ENCODE measurements around the gene BAZ1A.

BAZ1A gene

DNA sequence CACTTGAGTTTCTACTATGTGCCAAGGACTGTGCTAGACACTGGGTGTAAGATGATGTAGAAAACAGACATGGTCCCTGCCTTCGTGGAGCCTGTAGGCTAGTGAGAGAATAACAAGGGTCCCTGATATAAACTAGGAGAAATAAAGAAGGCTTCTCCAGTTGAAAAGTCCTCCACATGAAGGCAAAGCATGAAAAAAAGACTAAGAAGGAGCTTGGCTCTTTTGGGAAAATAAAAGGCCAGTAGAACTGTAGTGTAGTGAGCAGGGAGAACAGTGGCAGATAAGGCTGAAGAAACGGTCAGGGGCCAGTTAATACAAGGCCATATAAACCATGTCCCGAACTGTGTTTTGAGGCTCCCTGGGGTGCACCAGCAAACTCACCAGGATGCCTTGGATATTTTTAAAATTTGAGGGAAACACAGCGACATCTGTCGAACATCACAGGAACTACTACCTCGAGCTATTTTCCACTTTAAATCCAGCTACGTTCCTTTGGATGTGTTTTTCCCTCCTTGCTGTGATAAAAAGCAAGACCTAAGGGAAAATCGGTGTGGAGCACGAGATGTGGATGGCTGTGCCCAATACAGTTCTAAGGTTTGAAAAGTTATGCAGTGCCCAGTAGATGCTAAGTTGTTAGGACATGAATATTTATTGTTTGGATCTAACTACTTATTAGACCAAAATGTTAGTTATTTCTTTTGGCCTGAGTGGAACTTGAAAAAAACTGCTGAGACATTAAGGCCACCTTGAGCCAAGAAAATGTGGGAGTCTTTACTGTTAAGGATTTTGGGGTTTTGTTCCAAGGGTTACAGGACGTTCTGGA, 152.2 kb downstream of the BAZ1A start:
- DNase-seq (ENCODE audit: low spot score) = peak; percentile 76

DNA sequence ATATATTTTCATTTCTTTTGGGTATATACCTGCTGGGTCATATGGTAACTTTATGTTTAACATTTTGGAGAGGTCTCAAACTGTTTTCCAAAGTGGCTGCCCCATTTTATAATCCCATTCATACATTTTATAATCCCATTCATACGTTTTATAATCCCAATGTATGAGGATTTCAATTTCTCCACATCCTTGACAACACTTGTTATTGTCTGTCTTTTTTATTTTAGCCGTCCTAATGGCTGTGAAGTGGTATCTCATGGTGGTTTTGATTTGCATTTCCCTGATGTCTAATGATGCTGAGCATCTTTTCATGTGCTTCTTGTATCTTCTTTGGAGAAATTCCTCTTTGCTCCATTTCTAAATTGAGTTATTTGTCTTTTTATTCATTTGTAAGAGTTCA, 154.0 kb downstream of the BAZ1A start:
- no peak for DNase-seq (ENCODE audit: low spot score)

DNA sequence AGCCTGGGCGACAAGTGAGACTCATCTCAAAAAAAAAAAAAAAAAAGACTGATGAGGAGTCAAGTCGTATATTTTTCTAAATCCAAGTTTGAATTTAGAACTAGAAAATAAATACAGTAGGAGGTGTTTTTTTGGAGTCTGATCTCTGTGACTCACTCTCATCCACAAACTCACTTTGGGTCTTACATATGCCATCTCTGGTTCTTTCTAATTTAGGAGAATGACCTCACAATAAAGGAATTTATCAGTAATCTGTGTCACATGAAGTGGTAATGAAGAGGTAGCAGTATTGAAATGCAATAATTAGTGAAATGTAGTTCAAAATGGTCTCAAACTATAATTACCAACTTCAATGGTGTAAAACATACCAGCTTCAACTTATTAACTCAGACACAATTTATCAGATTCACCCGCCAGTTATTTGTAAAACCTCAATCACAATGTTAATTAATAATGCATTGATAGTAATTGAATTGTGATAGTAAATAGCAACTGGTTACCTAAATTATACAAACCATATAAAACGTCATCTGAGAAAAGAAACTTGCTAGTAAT, 156.3 kb downstream of the BAZ1A start:
- DNase-seq (ENCODE audit: low spot score) = no peak

DNA sequence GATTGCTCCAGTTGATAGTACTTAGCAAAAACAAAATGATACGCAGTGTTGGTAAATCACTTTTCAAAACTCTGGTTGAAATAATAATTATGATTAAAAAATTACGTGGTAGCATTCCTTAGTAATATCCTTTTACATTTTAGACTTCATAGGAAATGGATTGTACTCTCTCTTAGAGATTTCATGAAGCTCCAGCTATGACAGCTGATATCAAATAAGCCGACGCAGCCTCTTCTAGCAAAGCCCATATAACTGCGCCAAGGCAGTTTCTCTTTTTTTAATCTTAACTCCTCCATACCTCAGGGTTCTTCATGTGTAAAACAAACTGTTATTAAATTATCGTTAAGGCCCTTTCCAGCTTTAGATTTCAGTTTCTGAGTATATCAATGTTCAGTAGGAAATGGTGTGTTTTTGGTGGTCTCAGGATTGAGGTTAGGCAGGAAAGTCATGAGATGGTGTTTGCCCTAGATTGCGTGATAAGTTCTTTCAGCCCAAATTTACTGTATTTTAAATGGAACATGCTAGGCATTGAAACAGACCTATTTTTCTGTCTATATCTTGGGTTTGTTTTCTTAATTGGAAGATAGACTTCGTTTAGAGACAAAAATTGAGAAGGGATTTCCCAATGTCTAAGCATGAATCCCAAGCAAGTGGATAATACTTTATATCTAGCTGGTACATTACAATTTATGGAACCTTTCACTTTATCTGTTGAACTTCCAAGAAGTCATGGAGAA, 159.9 kb downstream of the BAZ1A start:
- no peak for DNase-seq (ENCODE audit: low spot score)

DNA sequence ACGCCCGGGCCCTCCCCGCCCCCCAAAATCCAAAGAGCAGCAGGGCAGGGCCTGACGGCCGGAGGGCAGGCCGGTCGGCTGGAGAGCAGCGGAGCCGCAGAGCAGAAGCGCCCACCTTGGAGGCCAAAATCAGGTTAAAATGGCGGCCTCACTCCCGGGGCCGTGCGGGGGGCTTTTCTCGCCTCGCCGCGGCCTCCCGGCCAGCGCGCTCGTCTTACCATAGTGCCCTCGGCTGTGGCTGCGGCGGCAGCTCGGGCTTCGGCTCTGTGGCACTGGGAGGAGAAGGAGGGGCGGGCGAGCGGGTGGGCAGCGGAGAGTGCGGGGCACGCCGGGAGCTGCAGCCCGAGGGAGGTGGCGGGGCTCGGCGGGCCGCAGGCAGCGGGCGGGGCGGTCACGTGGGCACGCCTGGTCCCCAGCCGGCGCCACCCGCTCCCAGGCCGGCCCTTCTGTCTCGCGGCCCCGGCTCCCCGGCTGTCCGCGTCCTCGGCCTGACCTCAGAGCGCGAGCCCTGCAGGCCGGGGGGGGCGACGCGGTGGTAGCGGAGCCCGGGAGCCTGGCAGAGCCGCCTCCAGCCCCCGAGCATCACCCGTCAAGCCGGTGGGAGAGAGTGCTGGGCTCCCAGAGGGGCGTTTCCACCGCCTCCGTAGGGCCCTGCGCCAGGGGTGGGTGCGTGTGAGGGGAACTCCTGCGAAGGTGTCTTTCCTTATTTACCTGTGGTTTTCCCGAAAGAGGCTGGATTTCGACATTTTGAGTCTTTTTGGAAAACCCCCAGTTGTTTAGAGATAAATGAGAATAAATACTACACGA, 160.6 kb downstream of the BAZ1A start, which contains the start of gene CFL2:
Gene CFL2, minus strand, starts transcription at position 274 of the 807 bp plus-strand sequence. Its CDS starts 53 bp downstream, at position 221.
- peak; percentile 98 for DNase-seq (ENCODE audit: low spot score)

DNA sequence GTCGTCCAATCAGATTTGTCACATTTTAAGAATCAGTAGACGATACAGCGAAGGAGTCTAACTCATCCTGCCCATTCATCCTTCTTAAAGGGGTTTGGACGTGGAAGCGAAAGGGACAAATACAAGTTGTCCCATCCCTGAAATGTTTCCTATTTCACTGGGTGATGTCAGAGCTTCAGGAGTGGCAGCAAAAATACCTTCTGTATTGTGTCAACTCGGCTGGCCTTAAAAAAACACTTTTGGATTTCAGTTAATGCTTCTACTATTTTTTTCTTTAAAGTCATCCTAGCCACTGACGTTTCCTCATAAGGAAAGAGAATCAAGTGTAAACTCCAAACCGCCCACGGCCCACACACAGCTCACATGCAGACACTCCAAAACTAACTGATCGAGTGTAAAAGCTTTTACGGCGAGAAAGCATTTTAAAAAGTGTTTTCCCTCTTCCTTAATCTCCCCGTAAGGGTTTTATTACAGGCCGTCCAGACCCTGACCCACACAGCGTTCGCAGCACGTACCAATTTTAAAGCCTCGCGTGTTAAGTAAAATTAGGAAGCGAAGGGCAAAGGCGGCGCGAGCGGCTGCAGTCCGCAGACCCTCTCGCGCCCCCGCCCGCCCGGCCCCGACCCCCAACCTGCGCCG, 161.4 kb downstream of the BAZ1A start:
- DNase-seq (ENCODE audit: low spot score) = no peak

DNA sequence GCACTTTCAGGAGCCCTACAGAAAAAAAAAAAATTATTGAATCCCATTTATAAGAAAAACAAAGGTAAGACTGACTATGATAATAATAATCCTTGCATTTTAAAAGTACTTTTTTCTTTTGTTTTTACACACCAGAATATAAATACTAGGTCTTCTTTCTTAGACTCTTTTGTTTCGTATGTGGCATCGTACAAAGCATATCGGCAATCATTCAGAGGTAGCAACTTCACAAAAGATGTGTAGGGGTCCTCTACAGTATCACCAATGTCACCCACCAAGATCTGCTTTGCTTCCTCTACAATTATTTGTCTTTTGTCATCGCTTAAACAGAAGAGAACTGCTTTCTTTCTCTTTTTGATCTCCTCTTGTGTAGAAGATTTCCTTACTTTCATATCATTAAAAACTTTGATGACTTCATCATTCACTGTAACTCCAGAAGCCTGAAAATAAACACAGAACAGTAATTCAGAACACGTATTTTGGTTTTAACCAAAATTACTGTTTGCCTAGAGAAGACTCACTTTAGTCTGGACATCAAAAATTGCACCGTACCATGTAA, 162.0 kb downstream of the BAZ1A start:
- no peak for DNase-seq (ENCODE audit: low spot score)

DNA sequence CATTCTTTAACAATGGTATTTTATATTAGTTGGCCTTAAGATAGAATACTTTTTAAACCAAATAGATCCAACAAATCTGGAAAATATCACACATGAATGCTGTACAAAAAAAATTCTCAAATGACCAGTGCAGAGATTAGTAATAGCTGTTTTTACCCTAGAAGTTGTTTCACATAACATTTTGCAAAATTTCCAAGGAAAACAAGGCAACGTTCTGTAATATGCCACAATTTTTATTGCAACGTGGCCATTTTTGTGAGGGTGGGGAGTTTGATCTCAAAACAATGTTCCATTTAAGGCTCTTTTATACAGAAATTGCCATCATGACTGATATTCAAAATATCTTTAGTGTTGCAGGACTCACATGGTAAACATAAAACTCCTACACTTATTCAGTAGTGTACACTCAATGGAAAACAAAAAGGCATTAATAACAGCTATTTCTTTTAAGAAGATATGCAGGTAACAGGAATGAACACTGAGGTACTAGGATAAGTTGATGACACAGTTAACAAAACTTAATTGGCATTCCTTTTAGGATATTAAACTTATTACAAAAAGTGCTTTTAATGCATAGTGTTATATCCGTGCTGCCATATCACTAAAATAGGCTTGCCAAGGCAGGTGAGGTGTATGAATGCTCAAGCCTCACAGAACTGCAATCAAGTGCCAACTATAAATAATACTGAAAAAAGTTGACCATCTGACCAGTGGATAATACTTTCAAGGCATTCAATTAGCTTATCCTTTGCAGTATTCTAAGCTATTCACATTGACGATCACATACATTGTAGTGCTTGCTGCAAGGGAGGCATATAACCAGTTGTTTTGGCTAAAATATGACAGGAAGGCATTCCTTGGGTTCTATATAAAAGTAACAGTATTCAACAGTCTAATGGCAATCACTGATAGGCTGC, 163.1 kb downstream of the BAZ1A start:
- no peak for DNase-seq (ENCODE audit: low spot score)

DNA sequence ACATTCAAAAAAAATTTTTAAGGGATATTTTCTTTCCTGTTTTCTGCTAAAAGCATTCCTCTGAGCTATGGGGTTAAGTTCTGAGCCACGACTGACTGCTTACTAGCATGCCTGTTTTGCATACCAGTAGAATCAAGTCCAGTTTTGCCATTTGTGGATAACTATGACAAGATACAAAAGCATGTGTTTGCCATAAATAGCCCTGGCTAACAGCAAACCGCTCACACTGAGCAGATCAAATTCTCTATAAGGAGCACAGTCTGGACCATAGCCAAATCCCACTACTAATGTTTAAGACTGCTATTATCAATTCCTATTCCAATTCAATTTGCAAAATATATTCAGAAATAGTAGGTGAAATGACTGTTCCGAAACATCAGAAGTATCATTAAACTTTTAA, 164.0 kb downstream of the BAZ1A start:
- DNase-seq (ENCODE audit: low spot score) = peak; percentile 37

DNA sequence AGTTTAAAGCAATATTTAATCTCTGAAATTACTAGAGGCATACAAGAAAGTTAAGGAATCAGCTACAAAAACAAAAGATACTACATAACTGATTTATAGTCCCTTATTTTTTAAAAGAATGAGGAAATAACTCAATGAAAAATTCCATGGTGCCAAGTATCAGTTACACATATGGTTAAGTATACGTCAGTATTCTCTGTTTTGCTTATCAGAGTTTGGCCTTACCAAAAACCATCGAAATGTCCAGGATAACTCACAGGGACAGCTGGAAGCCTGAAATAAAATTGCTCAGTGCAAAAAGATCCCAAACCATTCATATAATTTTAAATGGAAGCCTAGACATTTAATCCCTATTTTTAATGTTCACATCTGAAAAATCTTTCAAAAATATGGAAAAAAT, 164.4 kb downstream of the BAZ1A start:
- DNase-seq (ENCODE audit: low spot score) = no peak

DNA sequence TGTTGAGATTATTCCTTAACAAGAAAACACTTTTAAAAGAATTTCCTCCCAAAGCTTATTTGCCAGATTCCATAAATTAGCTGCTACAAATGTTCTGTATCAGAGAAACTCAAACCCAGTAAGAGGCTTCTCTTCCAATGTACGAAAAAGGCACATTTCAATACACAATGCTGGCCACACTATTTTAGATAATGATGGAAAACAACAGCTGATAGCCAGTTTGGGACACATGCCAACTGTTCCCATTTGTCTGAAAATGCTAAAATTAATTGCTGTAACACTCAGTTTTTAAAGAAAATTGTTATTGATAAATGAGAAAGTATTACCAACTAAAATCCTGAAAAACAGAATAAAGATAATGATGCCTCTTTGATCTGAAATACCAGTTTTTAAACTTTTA, 165.2 kb downstream of the BAZ1A start:
- no peak for DNase-seq (ENCODE audit: low spot score)

DNA sequence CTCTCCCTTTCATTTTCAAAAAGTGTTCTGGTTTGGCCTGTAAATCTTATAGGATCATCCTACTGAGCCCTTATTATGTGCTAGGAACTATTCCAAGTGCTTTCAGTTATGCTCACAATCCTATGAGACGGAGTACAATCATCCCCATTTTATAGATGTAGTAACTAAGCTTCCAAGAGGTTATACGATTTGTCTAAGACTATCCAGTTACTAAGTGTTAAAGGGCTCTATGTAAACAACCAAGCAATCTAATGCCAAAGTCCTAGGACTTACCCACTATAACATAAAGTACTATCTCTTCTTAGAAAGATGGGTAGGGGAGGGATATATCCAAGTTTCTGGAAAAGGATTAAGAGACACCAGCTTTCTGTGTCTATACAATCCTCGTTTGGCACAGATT, 167.4 kb downstream of the BAZ1A start:
- no peak for DNase-seq (ENCODE audit: low spot score)
